Measurements from ENCODE around the gene KCNK10. TPM values are rescaled to one million over a fixed set of nuclear protein-coding genes. Genes with fewer than 3 reads are reported as not detected.

KCNK10 gene
- total RNA-seq (under 1 TPM in 3 of 9 donors, not detected in 6; 0.13 to 0.31 (median 0.27) TPM), polyA plus RNA-seq (under 1 TPM in 1 of 2 donors, not detected in 1; 0.07 TPM)
- long read RNA-seq, donor 1, partial matches to known transcripts, result 0 of 1 reads
- long read RNA-seq, donor 1, other reads (novel, unspliced or antisense), result 0 of 1 reads
- long read RNA-seq, donor 2, result 0 reads
- long read RNA-seq, donor 3, result 0 reads

DNA sequence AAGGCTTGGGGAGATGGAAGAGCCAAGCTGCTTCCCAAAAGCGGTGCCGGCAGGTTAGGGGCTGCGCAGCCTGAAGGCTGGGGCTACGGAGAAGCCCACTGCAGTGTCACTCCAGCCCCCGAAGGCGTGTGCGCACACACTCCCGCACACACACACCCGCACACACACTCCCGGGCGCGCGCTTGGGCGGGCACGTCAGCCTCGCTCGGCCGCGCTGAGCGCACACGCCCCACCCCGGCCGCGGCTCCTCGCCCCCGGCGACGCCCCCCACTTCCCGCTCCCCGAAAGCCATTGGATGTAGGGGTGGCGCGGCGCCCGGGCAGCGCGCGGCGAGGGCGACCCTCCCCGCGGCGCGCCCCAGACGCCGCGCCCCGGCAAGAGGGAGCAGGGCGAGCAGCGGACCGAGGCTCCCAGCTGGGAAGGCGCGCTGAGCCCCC lies at the start of gene KCNK10:
Gene KCNK10, minus strand, starts transcription at position 184 of the 437 bp plus-strand sequence. CDS start 471 bp downstream, outside the sequence.
- no peak for TF ChIP-seq CTCF (IDR thresholded peaks at IDR 0.05)
- no peak for TF ChIP-seq POLR2A (IDR thresholded peaks at IDR 0.05)
- 0 to 1% (median 1%) methylated on average over 15 to 52 of the region's 52 CpGs for WGBS, 4 donors
- peaks cover 22 to 88% (median 65%) of the 10 kb centered on the region in 9 donors for H3K27me3 ChIP-seq
- H3K4me1 ChIP-seq, result peaks cover 0 to 25% (median 4%) of the 10 kb centered on the region in 12 donors
- no peak for DNase-seq
- H3K27ac ChIP-seq, result no peak within 1 kb of the TSS
- H3K9me3 ChIP-seq, result peaks cover 0 to 2% (median 0%) of the 10 kb centered on the region in 12 donors
- no peaks in the 10 kb centered on the region for H3K36me3 ChIP-seq
- H3K4me3 ChIP-seq, result peak within 1 kb of the TSS in 11 of 12 donors; percentile 14 to 56 (median 38)
- intact Hi-C loops (cut with DNase I), result no loop called here
- no peak for ATAC-seq

- Histone ChIP-seq H3K27me3 (peaks cover 0 to 6% (median 0%) of the 10 kb centered on the region in 9 donors), H3K9me3 (peaks cover 0 to 17% (median 0%) of the 10 kb centered on the region in 12 donors), H3K4me1 (no peaks in the 10 kb centered on the region), H3K27ac (no peak overlapping the region), H3K36me3 (no peaks in the 10 kb centered on the region), H3K4me3 (no peak overlapping the region)
- 33 to 61% (median 46%) methylated on average over 1 of the region's 1 CpG for WGBS, 4 donors
- no peak for DNase-seq
- TF ChIP-seq POLR2A (IDR thresholded peaks at IDR 0.05) (no peak), CTCF (IDR thresholded peaks at IDR 0.05) (no peak)
- ATAC-seq, result no peak
- intact Hi-C loops (cut with DNase I), result loop anchor here in 1 of 10 donors (10.0 kb wide), 1 partner anchor 175 kb away; no protein-coding TSS in a partner anchor
Measured at GRCh38 chr14:88369496-88369895, 46.4 kb upstream of the KCNK10 start.

- Histone ChIP-seq H3K27ac (no peak overlapping the region), H3K4me1 (no peaks in the 10 kb centered on the region), H3K27me3 (peaks cover 0 to 7% (median 0%) of the 10 kb centered on the region in 9 donors), H3K9me3 (peaks cover 0 to 12% (median 0%) of the 10 kb centered on the region in 12 donors), H3K4me3 (no peak overlapping the region), H3K36me3 (no peaks in the 10 kb centered on the region)
- TF ChIP-seq CTCF (IDR thresholded peaks at IDR 0.05) (no peak), POLR2A (IDR thresholded peaks at IDR 0.05) (no peak)
- ATAC-seq, result no peak
- intact Hi-C loops (cut with DNase I), result loop anchor here in 1 of 10 donors (10.0 kb wide), 1 partner anchor 170 kb away; no protein-coding TSS in a partner anchor
- DNase-seq, result no peak
- 63 to 74% (median 65%) methylated on average over 4 of the region's 4 CpGs for WGBS, 4 donors
Measured at GRCh38 chr14:88364710-88365413, 41.8 kb upstream of the KCNK10 start.

GRCh38 chr14:88363644-88364043 lies 40.6 kb upstream of the KCNK10 start:
- Histone ChIP-seq H3K4me1 (no peaks in the 10 kb centered on the region), H3K4me3 (no peak overlapping the region), H3K36me3 (no peaks in the 10 kb centered on the region), H3K9me3 (peaks cover 0 to 2% (median 0%) of the 10 kb centered on the region in 12 donors), H3K27ac (no peak overlapping the region), H3K27me3 (peaks cover 0 to 7% (median 0%) of the 10 kb centered on the region in 9 donors)
- DNase-seq (no peak), ATAC-seq (no peak)
- intact Hi-C loops (cut with DNase I), result loop anchor here in 1 of 10 donors (10.0 kb wide), 1 partner anchor 169 kb away; no protein-coding TSS in a partner anchor
- WGBS, 4 donors, result 73 to 86% (median 82%) methylated on average over 4 of the region's 4 CpGs
- TF ChIP-seq CTCF (IDR thresholded peaks at IDR 0.05), result no peak
- TF ChIP-seq POLR2A (IDR thresholded peaks at IDR 0.05), result no peak
